Heart left ventricle (tissue), 13 donors: ENCODE measurements around the gene CEP63.

Experiments
- CTCF ChIP-seq, 12 donors: fragments of 200-600 bp; sonication (generic) in 4 of 12; IDR thresholded peaks; one replicate each; pipeline versions ENCODE4 v1.5.0 to v1.8.0; 2018 to 2022; ENCODE audit warnings: antibody characterized with exemption in 12 of 12, mild to moderate bottlenecking in 5 of 12
- POLR2A ChIP-seq, 2 donors: fragments of 450-650 bp; IDR thresholded peaks; one replicate each; pipeline ENCODE4 v1.6.1; 2017; ENCODE audit warnings: antibody characterized with exemption in 2 of 2, mild to moderate bottlenecking in 2 of 2, moderate library complexity in 2 of 2
- donor health status: ischemic (EF 13 %, LVEDD 7.1; RV severe dilation, severe dysfunction).
- donor health status: DM: no; HTN: yes; CAD: no.
- donor health status: DM: no; HTN: no; CAD: no.
- donor health status: ischemic (EF 25% LVEDD 6.9; RV normal size, moderate dysfunction).
- donor health status: ischemic (EF 25% LVEDD 5.7; RV mildly dilated, moderate dysfunction).
- donor health status: ischemic (EF 35%, LVEDD 5.7; RV mildly dilated, moderate dysfunction).
- donor health status: nonischemic (EF 11% LVEDD 7.7; RV severe dilation, severe dysfunction).
- donor health status: DM: yes; HTN: yes; CAD: no.
- donor health status: PGD.
- donor health status: ischemic (EF 29% LVEDD 5.4; RV normal size, mild dysfunction).
- donor health status: nonischemic (EF 23%, LVEDD 6.1; RV moderate dilation, normal function).

- TF ChIP-seq CTCF (IDR thresholded peaks at IDR 0.05) (no peak), POLR2A (IDR thresholded peaks at IDR 0.05) (no peak)
Measured at GRCh38 chr3:134477002-134477401, 8.9 kb upstream of the CEP63 start.
